Panc1 (cell line): ENCODE measurements around the gene BCLAF1. TPM values are rescaled to one million over a fixed set of nuclear protein-coding genes. Genes with fewer than 3 reads are reported as not detected.

ENCODE experiments used
- ATAC-seq: fragments of 200-7000 bp; cut with Tn5 transposase; 2 replicates; pipeline ENCODE4 v1.9.1; 2020; ENCODE audit warnings: mild to moderate bottlenecking, moderate library complexity
- BruUV-seq: library from RNA; stranded (reverse); fragments of 400-500 nt; replicated peaks from 2 replicates; lab custom pipeline; 2021; lab: Mats Ljungman, UMichigan
- CTCF ChIA-PET: fragments of 300-600 bp; sonication (Branson Sonifier 250); formaldehyde crosslinking; loops from one replicate; lab custom pipeline; 2022; ENCODE audit warnings: antibody characterized with exemption; lab: Charles Lee
- POLR2A ChIA-PET: fragments of 300-600 bp; sonication (Branson Sonifier 250); formaldehyde crosslinking; loops from one replicate; lab custom pipeline; 2022; ENCODE audit warnings: antibody characterized with exemption; lab: Charles Lee
- DNase-seq: peaks from one replicate; pipeline ENCODE4 v3.0.0-alpha.2; 2010; ENCODE audit warnings: low read depth, low spot score
- H3K27ac ChIP-seq: 2 replicates; pipeline ENCODE4 v1.5.1; 2011; ENCODE audit warnings: mild to moderate bottlenecking, low read length, inconsistent platforms
- H3K27me3 ChIP-seq: fragments of 200-500 bp; sonication (Bioruptor generic); 2 replicates; pipeline ENCODE4 v1.6.0; 2014; ENCODE audit warnings: low read length, inconsistent platforms; ENCODE audit not compliant: control insufficient read depth, insufficient read depth
- H3K36me3 ChIP-seq: fragments of 200-500 bp; sonication (Bioruptor generic); 2 replicates; pipeline ENCODE4 v1.5.1; 2014; ENCODE audit warnings: inconsistent platforms, mild to moderate bottlenecking, low read length, moderate library complexity; ENCODE audit not compliant: control insufficient read depth, insufficient read depth
- H3K4me1 ChIP-seq: 2 replicates; pipeline ENCODE4 v1.5.1; 2011; ENCODE audit warnings: inconsistent platforms, mild to moderate bottlenecking, low read length, moderate library complexity; ENCODE audit not compliant: control insufficient read depth, insufficient read depth
- H3K4me3 ChIP-seq, 2 experiments: 2 replicates each; pipeline ENCODE4 v1.5.1; 2011 to 2012; ENCODE audit warnings: low read depth in 2 of 2, low read length in 2 of 2, mild to moderate bottlenecking in 2 of 2, inconsistent platforms in 1 of 2, moderate library complexity in 1 of 2
- H3K9me3 ChIP-seq: fragments of 200-500 bp; sonication (Bioruptor generic); 2 replicates; pipeline ENCODE4 v1.5.1; 2014; ENCODE audit warnings: low read depth, mild to moderate bottlenecking, inconsistent platforms, low read length, moderate library complexity; ENCODE audit not compliant: control insufficient read depth, insufficient read depth
- CTCF ChIP-seq: fragments of 450-650 bp; IDR thresholded peaks from 2 replicates; pipeline ENCODE4 v1.5.1; 2017; ENCODE audit warnings: mild to moderate bottlenecking
- POLR2AphosphoS5 ChIP-seq: IDR thresholded peaks from 2 replicates; pipeline ENCODE4 v1.6.1; 2012; ENCODE audit warnings: mild to moderate bottlenecking, low read depth, low read length, moderate library complexity
- REST ChIP-seq, 2 experiments: IDR thresholded peaks; 2 replicates each; pipeline ENCODE4 v1.6.1; 2011 to 2012; ENCODE audit warnings: low read depth in 2 of 2, control low read depth in 1 of 2, low read length in 1 of 2, mild to moderate bottlenecking in 1 of 2, moderate library complexity in 1 of 2; ENCODE audit not compliant: insufficient read depth in 1 of 2
- SIN3A ChIP-seq: IDR thresholded peaks from 2 replicates; pipeline ENCODE4 v1.6.1; 2012; ENCODE audit warnings: low read depth, mild to moderate bottlenecking, low read length, moderate library complexity, borderline replicate concordance; ENCODE audit not compliant: insufficient read depth
- TCF7L2 ChIP-seq: IDR thresholded peaks from 2 replicates; pipeline ENCODE4 v1.6.1; 2011; ENCODE audit warnings: mild to moderate bottlenecking, low read depth, low read length, inconsistent platforms
- in situ Hi-C: cut with HindIII; loops from 2 replicates; pipeline ENCODE4 v1.10.0; 2016; ENCODE audit warnings: low sequenced_read_pairs, low pct_unique_long_range_greater_than_20kb
- intact Hi-C: fragments of 100-400 bp; cut with micrococcal nuclease; formaldehyde crosslinking; loops from one replicate; pipeline ENCODE4 v1.10.0; 2022; ENCODE audit not compliant: unreplicated experiment
- total RNA-seq: library from RNA; stranded (reverse); gene quantifications from one replicate; pipeline ENCODE4 v1.2.1, GENCODE V29; 2021; ENCODE audit not compliant: unreplicated experiment

Gene BCLAF1
- total RNA-seq, 1 experiment from 2014 or later: 151 TPM

- DNase-seq: no peak
- H3K27me3 ChIP-seq: peaks cover 3% of the 10 kb centered on the region; the same call in 1 of the 2 replicates
- ChIA-PET POLR2A (interaction anchor here (1.0 kb wide), 1 partner anchor 23 kb away, joined by 3 read pairs; the partner anchor contains the start of gene BCLAF1), CTCF (interaction anchor here (0.6 kb wide), 1 partner anchor 1107 kb away, joined by 3 read pairs; no protein-coding TSS in a partner anchor)
- TF ChIP-seq CTCF: no peak
- no peak for TF ChIP-seq TCF7L2
- TF ChIP-seq REST (IDR thresholded peaks at IDR 0.05; ENCODE audit: insufficient read depth in 1 of 2, low read depth in 2 of 2, low read length in 1 of 2): no peak
- TF ChIP-seq SIN3A: no peak
- TF ChIP-seq POLR2AphosphoS5: no peak
- H3K4me1 ChIP-seq: no peaks in the 10 kb centered on the region
- no peaks in the 10 kb centered on the region for H3K9me3 ChIP-seq
- no peak overlapping the region for H3K4me3 ChIP-seq
- BruUV-seq: no TSS peak
- no peak overlapping the region for H3K27ac ChIP-seq
- intact Hi-C loops: no loop called here
- no peak for ATAC-seq
- in situ Hi-C loops: no loop called here
- no peaks in the 10 kb centered on the region for H3K36me3 ChIP-seq
Measured at GRCh38 chr6:136312975-136313374, 23.3 kb upstream of the BCLAF1 start.

- intact Hi-C loops (no loop called here), in situ Hi-C loops (no loop called here)
- BruUV-seq: no TSS peak
- no peaks in the 10 kb centered on the region for H3K4me1 ChIP-seq
- DNase-seq (no peak), ATAC-seq (no peak)
- ChIA-PET CTCF (no interaction called here), POLR2A (no interaction called here)
- H3K9me3 ChIP-seq: no peaks in the 10 kb centered on the region
- no peak overlapping the region for H3K27ac ChIP-seq
- H3K36me3 ChIP-seq: no peaks in the 10 kb centered on the region
- TF ChIP-seq CTCF: no peak
- no peak for TF ChIP-seq POLR2AphosphoS5
- H3K4me3 ChIP-seq: no peak overlapping the region
- H3K27me3 ChIP-seq: peaks cover 3% of the 10 kb centered on the region; the same call in 1 of the 2 replicates
Measured at GRCh38 chr6:136309729-136310311, 20.2 kb upstream of the BCLAF1 start.
